H1 (cell line): ENCODE results near the gene IFT27.

Source experiments
- CEBPB ChIP-seq: IDR thresholded peaks from 2 replicates; pipeline ENCODE4 v1.6.1; 2012; ENCODE audit warnings: low read depth, low read length
- CHD1 ChIP-seq: IDR thresholded peaks from 2 replicates; pipeline ENCODE4 v1.6.1; 2012; ENCODE audit warnings: low read depth, low read length, improper control_type of control experiment
- GTF2F1 ChIP-seq: IDR thresholded peaks from 2 replicates; pipeline ENCODE4 v1.6.1; 2012; ENCODE audit warnings: low read depth, low read length, improper control_type of control experiment, borderline replicate concordance
- JUND ChIP-seq: IDR thresholded peaks from 2 replicates; pipeline ENCODE4 v1.6.1; 2011; ENCODE audit warnings: mild to moderate bottlenecking, improper control_type of control experiment, low read length
- TF ChIP-seq, protein P1 (sequence below), 3 experiments: IDR thresholded peaks; 1 replicate in 2 of 3; 2 replicates in 1 of 3; pipeline versions ENCODE4 v1.5.1 to v1.6.1; 2011; ENCODE audit warnings: low read length in 3 of 3, mild to moderate bottlenecking in 3 of 3, inconsistent platforms in 2 of 3, low read depth in 1 of 3, moderate library complexity in 1 of 3; ENCODE audit not compliant: insufficient read depth in 1 of 3; ENCODE audit errors: control extremely low read depth in 1 of 3

DNA sequence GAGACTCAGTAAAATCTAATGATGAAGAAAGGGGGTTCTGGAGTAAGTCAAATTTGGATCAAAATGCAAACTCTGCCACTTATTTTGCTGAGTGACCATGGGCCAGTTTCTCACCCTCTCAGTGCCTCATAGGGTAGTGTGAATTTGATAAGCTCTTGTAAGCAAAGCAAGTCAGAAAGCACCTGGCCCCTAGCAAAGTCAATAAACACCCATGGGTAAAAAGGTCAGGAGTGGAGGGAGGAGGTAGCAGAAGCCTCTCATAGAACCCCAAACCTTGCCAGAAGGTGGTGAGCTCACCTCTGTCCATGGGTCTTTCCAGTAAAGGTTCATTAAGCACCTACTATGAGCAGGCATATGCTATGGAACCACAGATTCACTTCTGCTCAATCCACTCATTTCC is 53.9 kb downstream of the IFT27 start:
- TF ChIP-seq CEBPB (no peak), JUND (no peak), CHD1 (no peak), GTF2F1 (no peak)
- TF ChIP-seq, protein P1, sequence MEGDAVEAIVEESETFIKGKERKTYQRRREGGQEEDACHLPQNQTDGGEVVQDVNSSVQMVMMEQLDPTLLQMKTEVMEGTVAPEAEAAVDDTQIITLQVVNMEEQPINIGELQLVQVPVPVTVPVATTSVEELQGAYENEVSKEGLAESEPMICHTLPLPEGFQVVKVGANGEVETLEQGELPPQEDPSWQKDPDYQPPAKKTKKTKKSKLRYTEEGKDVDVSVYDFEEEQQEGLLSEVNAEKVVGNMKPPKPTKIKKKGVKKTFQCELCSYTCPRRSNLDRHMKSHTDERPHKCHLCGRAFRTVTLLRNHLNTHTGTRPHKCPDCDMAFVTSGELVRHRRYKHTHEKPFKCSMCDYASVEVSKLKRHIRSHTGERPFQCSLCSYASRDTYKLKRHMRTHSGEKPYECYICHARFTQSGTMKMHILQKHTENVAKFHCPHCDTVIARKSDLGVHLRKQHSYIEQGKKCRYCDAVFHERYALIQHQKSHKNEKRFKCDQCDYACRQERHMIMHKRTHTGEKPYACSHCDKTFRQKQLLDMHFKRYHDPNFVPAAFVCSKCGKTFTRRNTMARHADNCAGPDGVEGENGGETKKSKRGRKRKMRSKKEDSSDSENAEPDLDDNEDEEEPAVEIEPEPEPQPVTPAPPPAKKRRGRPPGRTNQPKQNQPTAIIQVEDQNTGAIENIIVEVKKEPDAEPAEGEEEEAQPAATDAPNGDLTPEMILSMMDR (IDR thresholded peaks at IDR 0.05; ENCODE audit: control extremely low read depth in 1 of 3, insufficient read depth in 1 of 3, low read depth in 1 of 3, low read length in 3 of 3) = no peak
